ENCODE data around the gene BCL11A. TPM values are rescaled to one million over a fixed set of nuclear protein-coding genes. Genes with fewer than 3 reads are reported as not detected.
"Not testable (repeated sequence)": the region's sequence is repeated elsewhere in the genome, so short reads cannot be mapped to it uniquely, and the experiment has no call there.

The BCL11A gene
- polyA plus RNA-seq, 5 donors, result 19.4 to 29.9 (median 29.3) TPM

DNA sequence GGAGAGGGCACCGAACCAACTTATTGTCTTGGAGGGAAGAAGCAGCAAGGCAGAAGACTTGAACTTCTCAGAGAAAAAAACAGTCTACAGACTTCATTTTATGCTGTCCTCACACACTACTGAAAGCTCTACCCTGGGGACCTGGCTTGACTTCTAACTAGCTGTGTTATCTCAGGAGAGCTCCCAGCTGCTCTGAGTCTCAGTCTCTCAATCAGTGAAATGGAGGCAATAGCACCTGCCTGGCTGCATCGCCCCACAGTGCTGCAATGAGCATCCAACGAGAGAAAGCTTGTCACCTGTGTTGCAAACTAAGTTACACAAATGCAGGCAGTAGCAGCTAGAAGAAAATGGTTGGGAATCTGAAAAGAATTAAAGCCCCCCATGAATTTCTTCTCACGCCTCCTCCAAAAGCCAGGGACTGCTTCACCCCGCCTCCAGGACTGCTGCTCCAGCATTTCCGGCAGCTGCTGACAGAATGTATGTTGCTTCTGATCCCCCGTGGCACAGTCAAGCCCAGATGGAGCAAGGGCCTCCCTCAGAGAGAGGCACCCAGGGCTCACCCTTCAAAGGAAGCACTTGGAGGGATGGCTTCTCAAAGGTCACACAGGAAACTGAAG lies 116.3 kb downstream of the BCL11A start:
- no peak for DNase-seq

DNA sequence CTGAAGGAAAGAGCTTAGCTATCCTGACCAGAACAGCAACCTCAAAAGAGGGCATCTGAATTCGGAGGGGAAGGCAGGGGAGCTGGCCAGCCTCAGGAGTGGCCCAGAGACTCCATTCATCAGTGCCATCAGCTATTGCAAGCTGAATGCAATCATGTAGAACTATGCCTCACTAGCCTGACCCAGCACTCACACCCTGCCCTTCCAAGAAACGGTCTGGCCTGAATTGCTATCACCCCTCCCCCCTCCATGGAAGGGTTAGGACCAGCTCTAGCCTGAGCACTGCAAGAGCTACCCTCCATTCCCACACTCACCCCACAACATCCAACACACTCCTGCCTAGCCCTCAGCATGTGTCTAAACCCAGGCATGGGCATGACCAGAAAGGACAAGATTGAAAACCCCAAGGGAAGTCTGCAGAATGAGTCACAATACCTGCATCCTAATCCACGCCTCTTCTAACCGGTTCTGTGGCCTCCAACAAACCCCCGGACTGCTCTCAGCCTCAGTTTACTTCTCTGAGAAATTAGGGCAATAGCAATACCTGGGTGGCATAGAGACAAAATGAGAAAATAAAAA lies 120.3 kb downstream of the BCL11A start:
- no peak for DNase-seq

DNA sequence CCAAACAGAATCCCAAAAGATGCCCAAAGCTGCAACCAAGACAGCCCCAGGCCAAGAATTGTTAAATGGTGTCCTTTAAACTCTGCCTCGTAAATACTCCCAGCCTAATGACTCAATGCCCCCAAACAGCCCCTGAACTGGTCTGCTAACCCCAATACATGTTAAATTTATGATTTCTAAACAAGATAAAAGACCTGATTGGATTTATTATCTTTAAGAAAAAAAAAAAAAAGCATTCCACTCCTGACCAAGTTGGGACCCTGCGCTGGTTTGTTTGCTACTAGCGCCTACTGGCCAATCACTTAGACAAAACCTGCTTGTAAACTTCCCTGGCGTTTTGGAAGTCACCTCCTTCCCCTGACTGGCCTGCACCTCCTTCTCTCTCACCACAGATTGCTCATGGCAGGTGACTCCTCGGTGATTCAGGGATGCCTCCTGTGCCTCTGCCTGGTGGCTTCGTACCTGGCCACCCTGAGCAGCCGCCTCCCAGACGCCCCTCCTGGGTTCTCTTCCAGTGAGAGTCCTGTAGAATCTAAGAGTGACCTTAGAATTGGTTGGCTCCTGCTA lies 121.3 kb downstream of the BCL11A start:
- no peak for DNase-seq

DNA sequence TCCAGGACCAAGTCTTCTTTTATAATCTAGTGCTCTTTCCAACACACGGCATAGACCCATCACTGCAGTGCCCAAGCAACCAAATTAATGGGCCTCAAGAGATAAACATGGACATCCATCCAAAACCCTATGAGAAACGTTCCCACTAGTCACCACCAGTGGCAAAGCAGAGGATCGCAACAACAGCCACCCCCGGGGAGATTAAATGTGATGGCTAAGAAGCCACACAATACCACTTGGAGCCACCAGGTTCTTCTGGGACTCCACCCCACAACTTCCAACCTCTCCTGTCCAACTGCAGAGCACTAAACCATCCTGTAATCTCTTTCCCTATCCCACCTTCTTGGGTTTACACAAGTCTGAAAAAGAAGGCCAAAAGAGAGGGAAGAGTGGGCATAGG lies 123.8 kb downstream of the BCL11A start:
- no peak for DNase-seq

DNA sequence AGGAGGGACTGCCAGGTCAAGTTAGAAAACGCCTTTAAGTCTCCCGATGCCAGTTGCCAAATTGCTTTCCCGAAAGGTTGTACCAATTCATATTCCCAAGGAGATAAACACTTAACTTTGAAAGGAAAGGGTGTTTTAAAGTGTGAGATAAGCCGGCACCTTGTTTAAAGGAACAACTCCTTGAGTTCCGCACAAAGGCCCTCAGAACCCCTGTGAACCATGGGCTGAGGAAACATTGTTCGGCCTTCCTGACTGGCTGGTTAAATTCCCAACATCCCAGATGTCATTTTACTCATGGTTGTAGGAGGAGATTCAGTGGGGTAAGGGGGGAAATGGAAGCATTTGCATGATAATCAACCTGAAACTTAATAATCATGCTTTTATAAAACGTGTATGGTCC lies 126.6 kb downstream of the BCL11A start:
- no peak for DNase-seq

DNA sequence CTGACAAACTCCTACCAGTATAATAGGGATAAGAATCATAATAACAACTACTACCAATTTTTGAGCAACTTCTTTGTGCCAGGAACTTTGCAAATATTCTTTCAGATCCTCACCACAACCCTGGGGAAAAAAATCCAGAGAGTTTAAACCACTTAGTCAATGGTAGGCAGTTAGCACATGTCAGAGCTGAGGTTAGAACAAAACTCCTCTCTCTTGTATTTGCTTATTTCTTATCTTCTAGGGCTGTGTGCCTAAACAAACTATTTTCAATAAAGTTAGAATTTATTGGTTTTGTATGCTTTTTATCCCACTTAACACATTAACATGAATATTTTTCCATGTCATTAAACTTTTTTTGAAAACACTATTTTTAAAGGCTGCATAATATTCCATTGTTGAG lies 127.1 kb downstream of the BCL11A start:
- DNase-seq, result no peak

DNA sequence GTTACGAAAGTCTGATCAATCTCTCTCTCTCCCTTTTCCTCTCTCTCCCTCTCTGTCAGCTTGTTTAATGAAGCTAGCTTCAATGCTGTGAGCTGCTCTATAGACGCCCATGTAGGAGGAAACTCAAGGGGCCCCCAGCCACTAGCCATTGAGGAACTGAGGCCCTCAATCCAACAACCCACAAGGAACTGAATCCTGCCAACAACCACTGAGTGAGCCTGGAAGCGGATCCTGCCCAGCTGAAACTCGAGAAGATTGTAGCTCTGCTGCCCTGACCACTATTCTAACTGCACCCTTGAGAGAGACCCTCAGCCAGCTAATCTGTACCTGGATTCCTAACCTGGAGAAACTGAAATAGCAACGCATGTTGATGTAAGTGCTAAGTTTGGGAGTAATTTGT lies 129.2 kb downstream of the BCL11A start:
- no peak for DNase-seq

DNA sequence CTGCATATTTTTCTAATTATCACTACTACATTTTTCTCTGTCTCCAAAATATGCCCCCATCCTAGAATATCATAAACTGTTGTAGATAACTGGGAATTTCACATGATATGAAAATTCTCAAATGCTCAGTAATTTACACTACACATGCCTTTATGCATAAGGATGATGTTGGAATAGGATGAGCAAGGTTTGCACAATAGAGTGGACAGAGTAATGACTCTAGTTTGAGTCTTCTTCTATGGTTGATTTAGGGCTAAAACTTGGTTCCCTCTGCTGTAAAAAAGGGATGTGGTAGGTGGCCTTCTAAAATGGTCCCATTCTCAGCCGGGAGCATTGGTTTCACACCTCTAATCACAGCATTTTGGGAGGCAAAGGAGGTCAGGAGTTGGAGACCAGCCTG lies 129.9 kb downstream of the BCL11A start:
- no peak for DNase-seq

DNA sequence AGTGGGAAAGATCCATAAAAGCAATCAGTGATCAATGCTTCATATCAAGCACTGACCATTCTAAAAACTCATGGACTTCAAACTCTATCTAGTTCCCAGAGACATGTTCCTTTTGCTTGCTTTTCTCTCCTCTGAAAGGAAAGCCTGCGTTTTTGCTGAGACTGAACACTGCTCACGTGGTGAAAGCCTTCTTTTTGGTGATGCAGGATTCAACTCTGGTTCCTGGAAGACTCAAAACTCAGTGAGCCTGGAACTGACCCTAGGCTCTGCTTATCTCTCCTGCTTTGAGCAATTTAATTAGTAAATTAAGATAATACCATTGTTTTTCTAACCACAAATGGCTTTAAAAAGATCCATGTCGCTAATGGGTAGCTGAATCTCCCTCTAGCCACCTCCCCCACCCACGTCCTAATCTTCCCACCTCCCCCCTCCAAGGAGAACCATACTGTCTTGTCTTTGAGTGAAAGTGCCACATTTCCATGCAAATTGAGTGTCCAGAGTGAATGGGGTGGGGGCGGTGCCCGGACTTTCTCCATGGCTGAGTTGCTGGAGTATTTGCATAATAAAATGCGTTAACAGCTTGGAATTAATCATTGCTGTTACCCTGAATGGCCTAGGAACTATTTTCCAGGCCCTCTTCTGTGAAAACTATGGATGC lies 130.5 kb downstream of the BCL11A start:
- no peak for DNase-seq

DNA sequence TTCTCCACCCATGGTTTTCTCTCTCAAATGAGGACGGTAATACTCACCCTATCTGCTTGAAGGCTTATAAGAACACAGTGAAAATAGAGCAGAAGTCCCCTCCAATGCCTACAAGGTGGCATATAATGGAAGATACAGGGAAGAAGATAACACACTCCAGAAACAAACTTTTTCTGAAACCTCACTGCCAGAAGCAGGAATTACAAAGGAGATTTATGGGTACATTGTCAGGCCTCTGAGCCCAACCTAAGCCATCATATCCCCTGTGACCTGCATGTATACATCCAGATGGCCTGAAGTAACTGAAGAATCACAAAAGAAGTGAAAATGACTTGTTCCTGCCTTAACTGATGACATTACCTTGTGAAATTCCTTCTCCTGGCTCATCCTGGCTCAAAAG lies 136.2 kb downstream of the BCL11A start:
- DNase-seq, result not testable (repeated sequence)

DNA sequence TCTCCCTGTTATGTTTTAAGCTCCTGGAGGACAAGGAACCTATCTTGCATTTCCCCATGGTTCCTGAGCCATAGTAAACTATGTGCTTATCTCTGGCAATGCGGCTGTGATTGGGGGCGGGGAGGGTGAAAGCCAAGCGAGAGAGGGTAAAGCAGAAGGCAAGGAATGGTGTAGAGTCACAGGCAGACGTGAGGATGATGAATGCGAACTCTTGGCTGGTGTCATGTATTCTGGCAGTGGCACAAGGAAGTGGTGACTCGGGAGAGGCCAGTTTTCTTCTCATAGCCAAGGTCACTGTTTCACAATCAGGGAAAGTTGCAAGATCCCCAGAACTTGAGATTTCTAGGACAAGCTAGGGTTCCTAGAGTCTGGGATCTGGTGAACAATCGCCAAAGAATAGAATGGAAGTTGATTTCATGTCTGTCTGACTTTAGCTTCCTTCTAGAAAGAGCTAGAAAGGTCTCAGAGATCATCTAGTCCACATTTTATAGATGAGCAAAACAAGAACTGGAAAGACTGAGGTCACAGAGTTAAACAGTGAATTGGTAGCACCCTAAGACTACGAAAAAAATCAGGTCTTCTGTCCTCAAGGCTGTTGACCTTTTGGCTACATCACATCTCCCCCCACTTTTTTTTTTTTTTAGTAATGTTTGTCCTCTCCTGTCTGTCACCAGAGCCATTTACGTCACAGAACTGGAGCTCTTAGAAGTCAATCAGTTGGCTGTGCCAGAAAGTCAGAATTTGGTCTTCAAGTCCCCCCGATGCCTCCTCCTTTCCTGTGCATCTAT lies 137.0 kb downstream of the BCL11A start:
- no peak for DNase-seq

DNA sequence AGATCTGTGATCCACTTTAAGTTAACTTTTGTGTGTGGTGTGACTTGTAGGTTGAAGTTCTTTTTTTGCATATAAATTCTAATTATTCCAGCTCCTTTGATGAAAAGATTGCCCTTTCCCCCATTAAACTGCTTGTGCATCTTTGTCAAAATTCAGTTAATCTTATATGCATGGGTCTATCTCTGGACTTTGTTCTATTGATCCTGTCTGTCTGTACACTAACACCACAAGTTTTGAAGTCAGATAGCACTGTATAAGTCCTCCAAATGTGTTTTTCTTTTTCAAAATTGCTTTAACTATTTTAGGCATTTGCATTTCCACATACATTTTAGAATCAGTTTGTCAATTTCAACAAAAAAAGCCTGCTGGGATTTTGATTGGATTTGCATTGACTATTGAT lies 137.6 kb downstream of the BCL11A start:
- DNase-seq, result no peak

DNA sequence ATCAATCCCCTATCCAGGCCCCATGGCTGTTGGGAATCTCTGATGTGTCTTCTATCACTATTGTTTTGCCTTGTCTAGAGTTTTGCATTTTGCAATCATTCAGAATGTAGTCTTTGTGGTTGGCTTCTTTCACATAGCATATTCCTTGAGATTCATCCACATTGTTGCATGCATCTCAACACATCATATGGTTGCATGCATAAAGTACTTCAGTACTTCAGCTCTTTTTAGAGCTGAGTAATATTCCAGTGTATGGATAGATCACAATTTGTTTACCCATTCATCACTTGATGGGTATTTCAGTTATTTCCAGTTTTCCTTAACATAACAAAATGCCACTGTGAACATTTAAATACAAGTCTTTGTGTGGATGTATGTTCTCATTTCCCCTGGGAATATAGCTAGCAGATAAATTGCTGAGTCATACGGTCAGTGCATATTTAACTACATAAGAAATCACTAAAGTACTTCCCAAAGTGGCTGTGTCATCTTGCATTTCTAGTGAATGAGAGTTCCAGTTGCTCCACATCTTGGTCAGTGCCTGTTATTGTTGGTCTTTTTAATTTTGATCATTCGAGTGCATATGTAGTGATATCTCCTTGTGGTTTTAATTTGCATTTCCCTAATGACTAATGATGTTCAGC lies 138.8 kb downstream of the BCL11A start:
- no peak for DNase-seq

DNA sequence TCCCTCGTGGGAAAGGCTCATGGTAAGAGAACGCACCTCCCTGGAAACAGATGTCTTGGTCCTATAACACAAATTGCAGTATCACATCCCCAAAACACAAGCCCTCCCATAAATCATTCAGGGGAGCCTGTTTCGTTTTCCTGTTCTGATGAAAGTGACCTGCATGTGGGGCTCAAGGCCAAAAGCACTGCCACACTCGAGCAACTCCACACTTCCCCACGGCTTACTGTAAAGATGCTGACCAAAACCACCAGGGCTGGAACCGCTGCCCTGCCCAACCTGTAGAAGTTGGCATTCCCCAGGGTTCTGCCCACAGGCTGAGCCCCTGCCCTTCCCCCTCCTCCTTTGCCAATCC lies 139.7 kb downstream of the BCL11A start:
- DNase-seq, result no peak

DNA sequence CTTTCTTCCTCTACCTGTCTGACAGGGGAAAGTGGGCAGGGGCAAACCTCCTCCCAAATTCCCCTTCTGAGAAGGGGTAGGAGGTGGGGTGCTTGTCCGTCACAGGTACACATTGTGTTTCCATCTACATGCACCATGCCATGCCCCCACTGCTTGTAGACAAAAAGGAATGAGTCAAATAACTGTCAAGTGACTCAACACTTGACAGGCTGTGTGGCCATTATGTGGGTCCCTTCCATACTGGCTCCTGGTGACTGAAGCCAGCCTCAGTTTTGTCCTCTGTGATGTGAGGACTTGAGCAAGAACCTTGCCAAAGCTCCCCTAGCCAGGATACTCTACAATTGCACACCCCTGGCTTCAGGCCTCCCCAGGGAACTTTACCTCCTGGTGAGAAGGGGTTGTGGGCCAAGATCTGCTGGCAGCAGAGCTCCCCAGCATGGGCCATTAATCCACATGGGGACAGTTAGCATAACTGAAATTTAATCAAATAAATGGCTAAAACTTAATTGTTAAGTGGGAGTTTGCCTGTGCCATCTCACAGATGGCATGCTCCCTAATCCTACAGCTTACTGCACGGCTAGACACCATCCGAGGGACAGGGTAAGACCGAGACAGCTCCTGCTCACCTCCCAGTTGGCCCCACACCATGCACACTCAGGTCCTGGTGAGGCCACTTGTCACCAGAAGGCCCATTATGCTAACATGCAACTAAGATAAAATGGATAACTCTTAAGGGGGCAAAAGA lies 140.2 kb downstream of the BCL11A start:
- no peak for DNase-seq

DNA sequence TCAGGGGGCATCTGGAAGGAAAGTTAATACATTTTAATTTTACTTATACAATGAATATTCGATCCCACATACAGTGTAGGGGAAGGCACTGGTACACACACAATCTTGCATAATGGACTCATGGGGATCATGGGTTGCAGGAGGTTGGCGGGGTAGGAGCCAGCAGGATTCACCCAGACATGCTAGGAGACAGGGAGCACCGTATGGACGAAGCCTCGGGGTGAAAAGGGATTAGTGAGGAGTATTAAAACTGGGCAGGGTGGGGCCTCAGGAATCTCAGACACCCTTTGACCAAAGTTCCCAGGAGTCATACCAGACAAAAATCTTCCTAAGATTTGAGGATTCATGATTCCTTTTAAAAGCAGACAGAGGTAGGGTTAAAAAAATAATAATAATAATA lies 140.8 kb downstream of the BCL11A start:
- DNase-seq, result no peak

DNA sequence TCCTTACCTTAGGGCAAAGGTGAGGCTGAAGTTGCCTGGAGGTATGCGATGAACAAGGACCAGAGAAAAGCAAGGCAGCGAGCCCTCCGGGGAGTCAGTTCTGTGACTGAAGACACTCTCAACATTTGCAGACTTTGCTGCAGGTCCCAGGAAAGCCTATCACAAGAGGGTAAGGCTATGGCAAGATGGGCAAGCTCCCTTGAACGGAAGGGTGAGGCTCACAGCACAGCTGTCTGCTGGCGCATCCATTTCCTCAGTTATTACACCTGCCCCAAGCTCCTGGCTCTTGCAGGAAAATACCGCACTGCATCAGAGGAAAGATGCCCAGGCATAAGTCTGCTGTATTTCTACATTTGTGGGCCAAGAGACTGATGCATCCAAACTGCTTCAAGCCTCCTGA lies 141.4 kb downstream of the BCL11A start:
- DNase-seq, result no peak

DNA sequence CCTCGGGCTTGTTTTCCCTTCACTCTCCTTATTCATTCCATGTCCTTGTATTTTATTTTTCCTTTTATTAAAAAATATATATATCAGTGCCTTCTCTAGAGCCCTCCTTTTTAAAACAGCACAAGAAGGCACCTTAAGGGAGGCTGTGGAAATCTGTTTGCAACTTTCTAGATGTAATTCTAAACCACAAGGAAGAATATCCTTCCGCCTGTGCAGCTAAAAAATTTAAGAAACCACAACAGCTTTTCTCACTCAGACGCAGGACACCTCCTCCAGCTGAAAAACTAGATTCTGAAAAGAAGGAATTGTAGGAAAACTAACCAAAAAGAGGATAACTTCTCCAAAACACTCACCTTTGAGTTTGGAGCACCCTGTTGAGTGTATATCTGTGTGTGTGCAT lies 142.2 kb downstream of the BCL11A start:
- DNase-seq, result no peak

DNA sequence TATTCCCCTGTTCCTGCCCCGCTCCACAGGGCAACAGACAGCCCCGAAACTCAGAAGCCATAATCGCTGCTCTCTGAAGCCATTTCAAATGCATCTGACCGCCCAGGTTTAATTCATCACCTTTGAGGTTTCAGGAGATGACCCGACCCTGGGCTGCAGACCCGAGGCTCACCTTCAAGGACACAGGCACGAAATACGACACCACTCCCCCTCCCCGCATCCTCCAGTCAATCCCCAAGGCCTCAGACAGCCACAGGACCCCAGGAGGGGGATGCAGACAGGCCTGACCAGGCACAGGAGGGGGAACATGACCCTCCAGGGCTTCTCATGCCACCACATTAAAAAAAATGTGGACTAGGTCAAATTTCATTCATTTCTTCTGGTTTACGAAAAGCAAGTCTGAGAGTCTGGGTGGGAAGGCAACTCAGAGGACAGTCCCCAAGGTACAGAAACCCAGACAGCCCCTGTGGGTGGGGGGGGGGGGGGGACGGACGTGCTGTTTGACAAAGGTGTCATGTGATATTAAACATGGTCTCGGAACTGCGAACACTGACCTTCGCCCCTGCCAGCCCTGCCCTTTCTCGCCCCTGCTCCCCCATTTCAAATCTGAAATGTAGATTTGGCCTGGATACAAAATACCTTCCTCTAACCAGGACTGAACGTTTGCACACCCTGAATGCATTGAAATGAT lies 142.9 kb downstream of the BCL11A start:
- DNase-seq, result no peak

DNA sequence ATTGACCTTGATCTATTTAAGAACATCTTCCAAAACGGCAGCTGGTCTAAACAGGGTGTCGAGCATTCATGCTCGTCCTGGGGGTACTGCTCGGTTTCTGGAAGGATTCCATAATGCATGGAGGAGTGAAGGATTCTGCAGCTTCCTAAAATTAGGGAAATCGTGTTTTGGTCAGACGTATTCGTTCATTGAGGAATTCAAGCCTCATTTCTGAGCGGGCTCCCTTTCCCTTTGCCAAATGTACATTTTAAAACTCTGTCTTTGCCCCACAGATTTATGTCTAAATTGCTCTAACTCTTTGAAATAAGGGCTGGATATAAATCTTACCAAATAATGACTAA lies 144.0 kb downstream of the BCL11A start:
- no peak for DNase-seq

Measured in right lung (tissue), 5 donors.